Breast epithelium (tissue), 4 donors: ENCODE data around the gene CACNG4. TPM values are rescaled to one million over a fixed set of nuclear protein-coding genes. Genes with fewer than 3 reads are reported as not detected.
A peak's percentile ranks its signal among the peaks of the same experiment; 100 is the strongest.

Source experiments
- DNase-seq, 2 donors: peaks; one replicate each; pipeline ENCODE4 v3.0.0-alpha.2; 2019; ENCODE audit warnings: low spot score in 2 of 2
- H3K27ac ChIP-seq, 2 donors: fragments of 200-600 bp; sonication (generic) in 1 of 2; one replicate each; pipeline ENCODE4 v1.5.1; 2016 to 2019; ENCODE audit warnings: mild to moderate bottlenecking in 1 of 2
- H3K27me3 ChIP-seq, 2 donors: fragments of 200-600 bp; sonication (generic) in 1 of 2; one replicate each; pipeline versions ENCODE4 v1.5.1 to v1.6.0; 2017 to 2019; ENCODE audit warnings: control low read depth in 1 of 2, mild to moderate bottlenecking in 1 of 2
- H3K36me3 ChIP-seq: fragments of 200-600 bp; one replicate; pipeline ENCODE4 v1.5.1; 2019
- H3K4me1 ChIP-seq, 2 donors: fragments of 200-600 bp; sonication (generic); one replicate each; pipeline ENCODE4 v1.5.1; 2016 to 2019; ENCODE audit warnings: control low read depth in 1 of 2
- H3K4me3 ChIP-seq, 3 donors: fragments of 200-600 bp; sonication (generic); 1 replicate in 2 of 3; 2 replicates in 1 of 3; pipeline ENCODE4 v1.5.1; 2016 to 2019; ENCODE audit warnings: mild to moderate bottlenecking in 3 of 3, moderate library complexity in 2 of 3
- H3K9me3 ChIP-seq, 2 donors: fragments of 200-600 bp; sonication (generic) in 1 of 2; one replicate each; pipeline ENCODE4 v1.5.1; 2016 to 2019; ENCODE audit warnings: control low read depth in 1 of 2
- CTCF ChIP-seq, 3 donors: fragments of 450-650 bp; IDR thresholded peaks; one replicate each; pipeline ENCODE4 v1.5.1; 2016 to 2017; ENCODE audit warnings: antibody characterized with exemption in 3 of 3, mild to moderate bottlenecking in 3 of 3, moderate library complexity in 3 of 3
- POLR2A ChIP-seq: fragments of 450-650 bp; IDR thresholded peaks from one replicate; pipeline ENCODE4 v1.6.1; 2016; ENCODE audit warnings: antibody characterized with exemption, mild to moderate bottlenecking, moderate library complexity
- POLR2AphosphoS5 ChIP-seq, 3 donors: sonication (generic); formaldehyde crosslinking; IDR thresholded peaks; one replicate each; pipeline ENCODE4 v1.6.1; 2017; ENCODE audit warnings: antibody characterized with exemption in 3 of 3
- intact Hi-C: fragments of 100-400 bp; cut with DNase I; formaldehyde crosslinking; loops from one replicate; pipeline ENCODE4 v1.15.1; 2023; ENCODE audit warnings: low total_unique reads
- total RNA-seq, 3 donors: library from RNA; depleted of rRNA; stranded (reverse); fragments of >200 nt; gene quantifications; one replicate each; pipeline ENCODE4 v1.1.0, GENCODE V29; 2016

Gene CACNG4
- total RNA-seq, 3 donors from 2014 or later: 2.6 to 7.3 TPM; not detected in 1

- H3K4me3 ChIP-seq: no peak overlapping the region
- peaks cover 12 to 34% of the 10 kb centered on the region in 2 donors for H3K9me3 ChIP-seq
- no peak for DNase-seq
- H3K27ac ChIP-seq: no peak overlapping the region
- H3K4me1 ChIP-seq: no peaks in the 10 kb centered on the region
- no peaks in the 10 kb centered on the region for H3K36me3 ChIP-seq
- no peaks in the 10 kb centered on the region for H3K27me3 ChIP-seq
- no peak for TF ChIP-seq POLR2AphosphoS5 (IDR thresholded peaks at IDR 0.05)
- no peak for TF ChIP-seq CTCF (IDR thresholded peaks at IDR 0.05)
- no peak for TF ChIP-seq POLR2A
- intact Hi-C loops: no loop called here
These were observed 86.1 kb downstream of the CACNG4 start for GRCh38 chr17:67050471-67051154.

DNA sequence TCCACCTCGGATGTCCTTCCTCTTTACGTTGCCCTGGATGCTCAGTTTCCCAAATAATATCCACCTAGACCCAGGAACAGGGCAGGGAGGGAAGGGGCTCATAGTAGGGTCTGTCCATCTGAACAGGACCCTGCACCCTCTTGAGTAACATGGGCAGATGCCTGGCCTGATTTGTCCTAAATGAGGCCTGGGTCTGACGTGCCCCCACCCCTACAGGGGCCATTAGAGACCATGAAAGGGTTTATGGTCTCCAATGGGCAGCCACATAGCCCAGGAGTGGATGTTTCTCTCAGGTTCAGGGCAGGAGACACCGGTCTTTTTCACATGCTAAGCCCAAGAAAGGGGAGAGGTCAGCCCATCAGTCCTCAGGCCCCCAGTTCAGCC lies 86.6 kb downstream of the CACNG4 start:
- no peak overlapping the region for H3K4me3 ChIP-seq
- H3K27ac ChIP-seq: no peak overlapping the region
- H3K36me3 ChIP-seq: no peaks in the 10 kb centered on the region
- peak in 1 of 2 donors; percentile 24 for DNase-seq
- H3K4me1 ChIP-seq: no peaks in the 10 kb centered on the region
- H3K27me3 ChIP-seq: no peaks in the 10 kb centered on the region
- H3K9me3 ChIP-seq: peaks cover 12 to 34% of the 10 kb centered on the region in 2 donors
- no peak for TF ChIP-seq POLR2A
- TF ChIP-seq CTCF (IDR thresholded peaks at IDR 0.05): no peak
- no peak for TF ChIP-seq POLR2AphosphoS5 (IDR thresholded peaks at IDR 0.05)
- intact Hi-C loops: no loop called here

DNA sequence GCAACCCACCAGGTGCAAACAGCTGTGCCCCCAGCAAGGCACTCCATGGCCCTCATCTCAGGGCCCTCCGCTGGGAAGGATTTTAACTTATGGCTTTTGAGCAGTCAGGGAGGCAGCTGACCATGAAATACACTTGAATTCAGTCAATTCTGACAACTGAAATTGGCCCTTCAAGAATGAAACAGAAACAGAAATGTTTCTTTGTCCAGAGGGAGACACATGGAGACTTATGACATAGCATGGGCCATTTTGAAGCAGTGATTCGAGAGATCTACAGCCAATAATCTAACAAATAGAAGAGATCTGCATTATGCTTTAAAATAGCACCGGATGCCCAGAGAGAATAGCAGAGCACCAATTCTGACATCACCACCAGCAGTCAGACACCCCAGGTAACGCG lies 87.3 kb downstream of the CACNG4 start:
- Histone ChIP-seq H3K4me1 (no peaks in the 10 kb centered on the region), H3K4me3 (no peak overlapping the region), H3K27me3 (no peaks in the 10 kb centered on the region), H3K9me3 (peaks cover 12 to 34% of the 10 kb centered on the region in 2 donors), H3K27ac (no peak overlapping the region), H3K36me3 (no peaks in the 10 kb centered on the region)
- TF ChIP-seq CTCF (IDR thresholded peaks at IDR 0.05) (no peak), POLR2AphosphoS5 (IDR thresholded peaks at IDR 0.05) (no peak), POLR2A (no peak)
- no peak for DNase-seq
- intact Hi-C loops: no loop called here

GRCh38 chr17:67052720-67053437 lies 88.4 kb downstream of the CACNG4 start:
- DNase-seq: peak in 1 of 2 donors; percentile 45
- H3K36me3 ChIP-seq: no peaks in the 10 kb centered on the region
- no peaks in the 10 kb centered on the region for H3K27me3 ChIP-seq
- intact Hi-C loops: no loop called here
- TF ChIP-seq POLR2A (no peak), CTCF (IDR thresholded peaks at IDR 0.05) (no peak), POLR2AphosphoS5 (IDR thresholded peaks at IDR 0.05) (no peak)
- H3K9me3 ChIP-seq: peaks cover 6 to 27% of the 10 kb centered on the region in 2 donors
- H3K27ac ChIP-seq: no peak overlapping the region
- H3K4me3 ChIP-seq: no peak overlapping the region
- no peaks in the 10 kb centered on the region for H3K4me1 ChIP-seq

DNA sequence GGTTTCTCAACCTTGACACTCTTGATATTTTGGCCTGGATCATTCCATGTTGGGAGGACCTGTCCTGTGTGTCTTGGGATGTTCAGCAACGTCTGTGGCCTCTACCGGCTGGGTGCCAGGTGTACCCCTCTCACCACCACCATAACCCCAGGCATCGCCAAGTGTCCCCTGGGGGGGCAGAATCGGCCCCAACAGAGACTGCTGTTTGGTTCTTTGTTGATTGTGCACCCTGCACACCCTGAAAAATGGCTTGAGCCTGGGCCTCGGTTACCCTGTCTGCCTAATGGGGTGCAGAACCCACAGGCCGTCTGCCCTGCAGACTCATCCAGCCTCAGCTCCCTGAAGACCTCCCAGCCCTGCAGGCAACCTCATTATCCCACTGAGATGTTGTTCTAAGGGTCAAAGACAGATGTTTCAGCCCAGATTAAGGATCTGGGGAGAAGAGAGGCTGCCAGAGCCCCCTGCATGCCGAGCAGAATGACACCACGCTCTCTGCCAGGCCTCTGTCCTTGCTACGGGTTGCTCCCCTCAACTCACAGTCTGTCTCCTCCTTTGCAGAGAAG lies 89.0 kb downstream of the CACNG4 start:
- no peak overlapping the region for H3K27ac ChIP-seq
- H3K36me3 ChIP-seq: no peaks in the 10 kb centered on the region
- peak in 1 of 2 donors; percentile 27 for DNase-seq
- peaks cover 5 to 21% of the 10 kb centered on the region in 2 donors for H3K9me3 ChIP-seq
- H3K4me1 ChIP-seq: no peaks in the 10 kb centered on the region
- no peak for TF ChIP-seq CTCF (IDR thresholded peaks at IDR 0.05)
- no peak for TF ChIP-seq POLR2AphosphoS5 (IDR thresholded peaks at IDR 0.05)
- no peak for TF ChIP-seq POLR2A
- H3K27me3 ChIP-seq: no peaks in the 10 kb centered on the region
- intact Hi-C loops: no loop called here
- no peak overlapping the region for H3K4me3 ChIP-seq
